Muscle of back (tissue), 11 donors: ENCODE data around the gene CHIT1. TPM values are rescaled to one million over a fixed set of nuclear protein-coding genes. Genes with fewer than 3 reads are reported as not detected.
"Not testable (repeated sequence)": the region's sequence is repeated elsewhere in the genome, so short reads cannot be mapped to it uniquely, and the experiment has no call there.

Experiments used
- DNase-seq, 3 donors: peaks; one replicate each; pipeline versions ENCODE4 v3.0.0 to v3.0.0-alpha.2; 2013
- polyA plus RNA-seq, 10 donors: library from polyadenylated mRNA; unstranded; fragments of 120-200 nt; gene quantifications; one replicate each; pipeline ENCODE4 v1.2.1, GENCODE V29; 2013; ENCODE audit not compliant: insufficient read length in 10 of 10

CHIT1 gene
- polyA plus RNA-seq, 10 donors, result 0.28 to 1.0 (median 0.52) TPM

GRCh38 chr1:203266140-203266539 is 36.7 kb upstream of the CHIT1 start:
- DNase-seq, result not testable (repeated sequence)

GRCh38 chr1:203265541-203265940 is 36.1 kb upstream of the CHIT1 start:
- no peak for DNase-seq

- DNase-seq, result no peak
Observed at GRCh38 chr1:203264052-203264501, 34.6 kb upstream of the CHIT1 start.

DNA sequence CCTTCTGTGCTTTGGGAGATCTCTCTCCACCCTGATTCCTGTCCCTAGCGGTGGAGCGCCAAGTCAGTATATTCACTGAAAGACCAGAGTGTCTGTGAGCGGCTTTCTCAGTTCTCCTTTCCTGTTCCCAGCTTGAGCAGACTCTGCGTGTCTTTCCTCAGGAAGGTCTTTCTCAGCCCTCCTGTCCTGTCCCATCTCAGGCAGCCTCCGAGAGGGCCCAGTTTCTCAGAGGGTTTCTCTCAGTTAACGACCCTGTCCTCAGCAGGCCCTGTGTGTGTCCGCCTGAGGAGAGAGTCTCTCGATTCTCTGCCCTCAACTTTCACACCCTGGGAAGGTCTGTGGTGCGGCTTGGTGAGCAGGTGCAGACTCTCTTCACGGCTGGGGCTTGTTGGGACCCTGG is 34.0 kb upstream of the CHIT1 start:
- no peak for DNase-seq

DNA sequence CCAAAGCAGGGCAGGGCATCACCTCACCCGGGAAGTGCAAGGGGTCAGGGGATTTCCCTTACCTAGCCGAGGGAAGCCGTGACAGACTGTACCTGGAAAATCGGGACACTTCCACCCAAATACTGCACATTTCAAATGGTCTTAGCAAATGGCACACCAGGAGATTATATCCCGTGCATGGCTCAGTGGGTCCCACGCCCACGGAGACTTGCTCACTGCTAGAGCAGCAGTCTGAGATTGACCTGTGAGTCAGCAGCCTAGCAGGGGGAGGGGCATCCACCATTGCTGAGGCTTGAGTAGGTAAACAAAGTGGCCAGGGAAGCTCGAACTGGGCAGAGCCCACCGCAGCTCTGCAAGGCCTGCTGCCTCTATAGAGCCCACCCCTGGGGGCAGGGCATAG is 27.2 kb upstream of the CHIT1 start:
- DNase-seq, result not testable (repeated sequence)

- not testable (repeated sequence) for DNase-seq
Observed at GRCh38 chr1:203254782-203255181, 25.3 kb upstream of the CHIT1 start.

- DNase-seq, result no peak
Observed at GRCh38 chr1:203252678-203253077, 23.2 kb upstream of the CHIT1 start.

DNA sequence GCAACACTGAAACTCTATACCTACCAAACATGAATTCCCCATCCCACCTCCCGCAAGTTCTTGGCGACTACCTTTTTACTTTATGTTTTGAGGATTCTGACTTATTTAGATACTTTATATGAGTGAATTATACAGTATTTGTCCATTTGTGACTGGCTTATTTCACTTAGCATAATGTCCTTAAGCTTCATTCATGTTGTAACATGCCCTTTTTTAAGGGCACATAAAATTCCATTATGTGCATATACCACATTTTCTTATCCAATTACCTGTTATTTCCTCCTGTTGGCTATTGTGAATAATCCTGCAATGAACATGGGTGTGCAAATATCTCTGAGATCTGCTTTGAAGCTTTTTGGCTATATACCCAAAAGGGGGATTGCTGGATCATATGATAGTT is 22.0 kb upstream of the CHIT1 start:
- no peak for DNase-seq

GRCh38 chr1:203250911-203251310 is 21.4 kb upstream of the CHIT1 start:
- DNase-seq, result no peak

GRCh38 chr1:203244776-203245175 is 15.3 kb upstream of the CHIT1 start:
- DNase-seq, result no peak

DNA sequence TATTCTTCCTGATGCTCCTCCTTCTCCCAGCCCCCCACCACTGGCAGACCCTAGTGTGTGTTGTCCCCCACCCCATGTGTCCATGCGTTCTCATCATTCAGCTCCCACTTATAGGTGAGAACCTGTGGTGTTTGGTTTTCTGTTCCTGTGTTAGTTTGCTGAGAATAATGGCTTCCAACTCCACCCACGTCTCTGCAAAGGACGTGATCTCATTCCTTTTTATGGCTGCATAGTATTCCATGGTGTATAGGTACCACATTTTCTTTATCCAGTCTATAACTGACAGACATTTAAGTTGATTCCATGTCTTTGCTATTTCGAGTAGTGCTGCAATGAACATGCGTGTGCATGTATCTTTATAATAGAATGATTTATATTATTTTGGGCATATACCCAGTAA is 12.2 kb upstream of the CHIT1 start:
- DNase-seq, result not testable (repeated sequence)

- no peak for DNase-seq
Observed at GRCh38 chr1:203239526-203240305, 10.2 kb upstream of the CHIT1 start.

DNA sequence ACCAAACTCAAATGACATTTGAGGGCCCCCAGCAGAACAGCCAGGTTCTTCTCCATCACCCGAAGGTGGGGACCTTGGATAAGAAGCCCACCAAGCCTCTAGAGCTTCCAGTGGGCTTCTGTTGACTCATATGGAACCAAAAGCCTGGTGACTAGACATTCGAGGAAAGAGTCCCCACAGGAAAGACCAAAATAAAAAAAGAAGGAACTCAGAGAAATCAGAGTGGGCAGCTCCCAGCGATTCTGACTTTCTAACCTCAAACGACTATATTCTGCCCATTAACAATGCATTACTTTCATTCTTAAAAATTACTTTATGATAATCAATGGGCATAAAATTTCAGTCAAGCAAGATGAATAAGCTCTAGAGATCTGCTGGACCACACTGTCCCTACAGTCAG is 9.6 kb upstream of the CHIT1 start:
- no peak for DNase-seq

DNA sequence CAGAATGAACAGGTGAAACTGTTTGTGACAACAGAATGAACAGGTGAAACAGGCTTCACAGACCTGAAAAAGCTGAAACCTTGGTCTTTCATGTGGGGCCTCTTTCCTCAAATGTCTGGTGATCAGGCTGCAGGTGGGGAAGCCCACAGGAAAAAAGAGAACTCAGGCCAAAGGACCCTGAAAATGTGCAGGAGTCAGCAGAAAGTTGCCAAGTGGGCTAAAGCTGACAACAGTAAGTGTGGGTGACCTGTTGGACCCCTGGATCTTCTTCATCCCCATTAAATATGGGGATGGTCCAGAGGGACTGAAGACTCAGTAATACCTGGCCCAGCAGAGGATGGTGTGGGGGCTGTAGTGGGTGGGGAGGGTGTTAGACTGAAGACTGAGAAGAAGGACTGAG is 9.1 kb upstream of the CHIT1 start:
- DNase-seq, result no peak

DNA sequence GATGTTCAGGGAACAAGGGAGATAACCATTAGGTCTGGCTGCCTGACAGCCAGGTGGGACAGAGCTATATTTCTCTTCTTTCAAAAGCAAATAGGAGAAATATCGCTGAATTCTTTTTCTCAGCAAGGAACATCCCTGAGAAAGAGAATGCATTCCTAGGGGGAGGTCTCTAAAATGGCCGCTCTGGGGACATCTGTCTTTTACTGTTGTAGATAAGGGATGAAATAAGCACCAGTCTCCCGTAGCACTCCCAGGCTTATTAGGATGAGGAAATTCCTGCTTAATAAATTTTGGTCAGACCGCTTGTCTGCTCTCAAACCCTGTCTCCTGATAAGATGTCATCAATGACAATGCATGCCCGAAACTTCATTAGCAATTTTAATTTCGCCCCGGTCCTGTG is 5.4 kb upstream of the CHIT1 start:
- not testable (repeated sequence) for DNase-seq

DNA sequence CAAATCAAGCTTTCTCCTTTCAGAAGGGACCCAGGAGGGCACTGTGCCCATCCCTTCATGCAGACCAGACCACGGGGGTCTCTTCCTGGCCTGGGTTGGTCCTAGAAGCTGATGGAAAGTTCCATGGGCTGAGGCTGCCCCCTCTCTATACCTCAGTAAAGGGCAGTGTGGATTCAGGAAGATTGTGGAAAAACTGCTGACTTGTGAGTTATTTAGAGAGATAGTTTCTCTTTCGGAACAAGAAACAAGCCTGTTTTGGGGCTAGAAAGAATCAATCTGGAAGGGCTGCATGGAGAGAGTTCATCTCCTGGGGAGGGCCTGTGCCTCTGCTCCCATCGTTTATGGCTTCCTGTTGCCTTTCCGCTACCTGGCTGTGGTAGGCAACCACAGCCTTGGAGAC is 803 bp downstream of the CHIT1 start:
- no peak for DNase-seq

DNA sequence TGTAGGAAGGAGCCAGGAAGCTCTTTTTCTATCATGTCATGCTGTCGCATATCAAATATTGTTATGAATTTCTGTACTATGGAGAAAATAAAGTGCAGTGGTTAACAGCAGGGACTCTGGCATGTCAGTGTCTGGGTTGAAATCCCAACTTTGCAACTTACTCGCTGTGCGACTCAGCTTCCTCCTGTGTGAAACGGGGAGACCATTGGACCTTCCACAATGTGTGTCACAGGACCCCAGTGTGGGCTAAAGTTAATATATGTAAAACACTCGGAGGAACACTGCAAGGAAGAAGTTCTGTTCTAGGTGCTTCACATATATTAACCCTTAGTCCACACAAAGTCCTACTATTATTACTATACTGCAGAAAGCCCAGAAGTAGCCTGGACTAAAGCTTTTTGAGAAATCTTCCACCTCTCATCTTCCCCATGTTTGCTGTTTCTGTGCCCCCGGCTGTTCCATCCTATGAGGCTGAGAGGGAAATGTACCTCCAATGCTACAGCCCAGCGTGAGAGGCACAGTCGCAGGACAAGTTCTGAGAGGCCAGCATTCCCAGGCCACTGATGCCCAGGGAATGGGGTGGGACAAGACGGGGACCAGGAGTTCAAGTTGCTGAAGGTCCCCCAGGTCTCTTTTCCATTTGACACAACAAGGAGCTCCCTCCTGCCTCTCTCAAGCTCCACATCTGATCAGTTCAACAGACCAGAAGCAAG is 1.9 kb downstream of the CHIT1 start:
- DNase-seq, result no peak

GRCh38 chr1:203225071-203225470 is 4.4 kb downstream of the CHIT1 start:
- DNase-seq, result no peak

- no peak for DNase-seq
Observed at GRCh38 chr1:203223012-203223775, 6.3 kb downstream of the CHIT1 start.

DNA sequence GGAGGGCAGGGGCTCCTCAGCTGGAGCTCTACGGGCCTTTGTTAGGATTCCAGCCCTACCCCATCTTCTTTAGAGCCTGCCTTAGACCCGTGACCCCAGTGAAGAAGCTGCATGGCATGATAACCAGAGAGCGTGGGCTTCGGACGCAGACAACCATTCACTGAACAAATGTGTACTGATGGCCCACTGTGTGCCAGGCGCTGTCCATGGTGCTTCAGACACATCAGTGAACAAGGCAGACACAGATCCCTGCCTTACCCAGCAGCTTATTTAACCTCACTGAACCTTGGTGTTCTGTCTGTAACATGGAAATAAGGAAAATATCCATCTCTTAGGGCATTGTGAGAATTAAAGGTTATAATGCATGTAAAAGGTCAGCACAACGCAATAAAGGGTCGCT is 9.5 kb downstream of the CHIT1 start:
- DNase-seq, result no peak

DNA sequence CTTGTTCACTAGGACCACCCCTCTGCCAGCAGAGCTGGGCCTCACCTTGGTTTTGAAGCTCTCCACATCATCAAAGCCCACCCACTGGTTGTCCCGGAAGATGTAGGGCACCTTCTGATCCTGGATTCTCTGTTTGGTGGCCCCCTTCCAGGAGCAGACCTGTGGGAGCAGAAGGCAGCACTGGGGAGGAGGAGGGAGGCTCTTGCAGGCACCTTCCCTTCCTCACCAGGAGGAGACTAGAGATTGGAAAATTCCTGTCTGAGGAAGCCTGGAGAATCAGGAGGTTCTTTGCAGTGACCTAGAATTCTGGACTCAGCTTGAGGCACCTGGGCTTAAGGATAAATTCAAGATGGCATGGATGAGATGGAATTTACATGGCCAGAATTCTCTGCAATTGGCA is 10.3 kb downstream of the CHIT1 start:
- no peak for DNase-seq

DNA sequence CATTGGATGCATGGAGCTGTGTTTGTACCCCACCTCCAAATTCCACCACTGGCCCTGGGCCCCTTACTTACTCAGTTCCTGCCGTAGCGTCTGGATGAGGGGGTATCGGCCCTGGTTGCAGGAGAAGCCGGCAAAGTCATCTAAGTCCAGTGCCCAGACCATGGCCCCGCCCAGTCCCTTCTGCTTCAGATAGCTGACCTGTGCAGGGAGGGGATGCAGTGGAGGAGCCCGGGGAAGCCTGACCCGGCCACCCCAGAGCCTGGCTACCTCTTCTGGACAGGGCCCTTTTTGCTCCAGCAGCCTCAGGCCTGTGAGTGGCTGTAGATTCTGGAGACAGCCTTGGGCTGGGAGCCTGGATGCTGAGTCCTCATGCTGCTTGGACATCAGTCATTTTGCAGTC is 11.8 kb downstream of the CHIT1 start:
- no peak for DNase-seq
